ENCODE results near the gene MAGI2. TPM values are rescaled to one million over a fixed set of nuclear protein-coding genes. Genes with fewer than 3 reads are reported as not detected.

Gene MAGI2
- total RNA-seq, 1 experiment from 2014 or later, result 0.34 TPM

DNA sequence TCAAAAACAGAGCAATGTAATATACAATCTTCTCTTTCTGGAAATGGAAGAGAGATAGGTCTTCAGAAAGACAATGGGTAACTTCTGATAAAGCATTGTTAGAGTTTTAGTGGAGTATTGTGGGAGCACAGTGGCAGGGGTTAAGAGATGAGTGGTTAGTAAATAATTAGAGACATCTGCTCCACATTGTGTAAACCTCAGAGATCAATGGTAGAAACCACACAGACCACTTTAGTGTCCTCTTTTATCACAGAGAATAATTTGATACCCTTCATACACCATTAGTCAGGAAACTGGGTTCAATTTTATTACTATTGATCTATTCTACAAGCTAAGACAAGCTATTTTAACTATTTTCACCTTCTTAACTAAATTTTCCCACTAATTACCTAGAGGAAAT is 35.9 kb upstream of the MAGI2 start:
- CTCF ChIA-PET, result no interaction called here
- H3K4me1 ChIP-seq (ENCODE audit: insufficient read depth, low read length, poor library complexity, severe bottlenecking), result no peaks in the 10 kb centered on the region
- intact Hi-C loops (cut with micrococcal nuclease; ENCODE audit: unreplicated experiment), result no loop called here
- POLR2A ChIA-PET (ENCODE audit: low non-redundant PET), result no interaction called here
- peaks cover 23% of the 10 kb centered on the region for H3K27me3 ChIP-seq (replicated peaks; ENCODE audit: insufficient read depth, low read depth, low read length, poor library complexity)
- TF ChIP-seq, protein P1, sequence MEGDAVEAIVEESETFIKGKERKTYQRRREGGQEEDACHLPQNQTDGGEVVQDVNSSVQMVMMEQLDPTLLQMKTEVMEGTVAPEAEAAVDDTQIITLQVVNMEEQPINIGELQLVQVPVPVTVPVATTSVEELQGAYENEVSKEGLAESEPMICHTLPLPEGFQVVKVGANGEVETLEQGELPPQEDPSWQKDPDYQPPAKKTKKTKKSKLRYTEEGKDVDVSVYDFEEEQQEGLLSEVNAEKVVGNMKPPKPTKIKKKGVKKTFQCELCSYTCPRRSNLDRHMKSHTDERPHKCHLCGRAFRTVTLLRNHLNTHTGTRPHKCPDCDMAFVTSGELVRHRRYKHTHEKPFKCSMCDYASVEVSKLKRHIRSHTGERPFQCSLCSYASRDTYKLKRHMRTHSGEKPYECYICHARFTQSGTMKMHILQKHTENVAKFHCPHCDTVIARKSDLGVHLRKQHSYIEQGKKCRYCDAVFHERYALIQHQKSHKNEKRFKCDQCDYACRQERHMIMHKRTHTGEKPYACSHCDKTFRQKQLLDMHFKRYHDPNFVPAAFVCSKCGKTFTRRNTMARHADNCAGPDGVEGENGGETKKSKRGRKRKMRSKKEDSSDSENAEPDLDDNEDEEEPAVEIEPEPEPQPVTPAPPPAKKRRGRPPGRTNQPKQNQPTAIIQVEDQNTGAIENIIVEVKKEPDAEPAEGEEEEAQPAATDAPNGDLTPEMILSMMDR (conservative IDR thresholded peaks at IDR 0.05; ENCODE audit: low read depth, low read length), result no peak
- no peak for TF ChIP-seq EZH2 (IDR thresholded peaks at IDR 0.05; ENCODE audit: borderline replicate concordance, low read depth, low read length, poor library complexity, severe bottlenecking)
- no peak overlapping the region for H3K27ac ChIP-seq (ENCODE audit: low read depth, low read length, poor library complexity, severe bottlenecking)
- no peaks in the 10 kb centered on the region for H3K9me3 ChIP-seq (ENCODE audit: low read depth, low read length, poor library complexity, severe bottlenecking)
- DNase-seq (ENCODE audit: low spot score), result no peak
- no peaks in the 10 kb centered on the region for H3K36me3 ChIP-seq (ENCODE audit: insufficient read depth, low read length, poor library complexity, severe bottlenecking)
- no peak overlapping the region for H3K4me3 ChIP-seq (ENCODE audit: low read depth, low read length, poor library complexity, severe bottlenecking)
- BruUV-seq (replicated peaks), result no TSS peak

DNA sequence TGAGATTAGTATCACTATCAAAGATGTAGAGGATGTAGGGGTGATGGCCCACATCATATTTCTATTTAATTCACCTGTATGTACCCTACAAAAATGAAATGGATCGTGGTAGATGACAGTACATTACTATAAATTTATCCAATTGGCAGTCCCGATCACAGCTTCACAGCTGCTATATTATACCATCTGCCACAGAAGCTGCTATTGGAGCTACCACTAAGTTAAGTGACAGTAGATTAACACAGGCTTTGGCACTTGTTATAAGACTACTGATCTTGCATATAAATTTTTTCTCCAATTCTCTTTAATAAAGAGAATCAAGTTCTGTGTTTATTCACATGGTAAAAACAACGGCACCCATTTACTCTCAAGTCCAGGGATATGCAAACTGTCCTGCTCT is 24.9 kb upstream of the MAGI2 start:
- intact Hi-C loops (cut with micrococcal nuclease; ENCODE audit: unreplicated experiment), result no loop called here
- TF ChIP-seq, protein P1 (conservative IDR thresholded peaks at IDR 0.05; ENCODE audit: low read depth, low read length), result no peak
- TF ChIP-seq EZH2 (IDR thresholded peaks at IDR 0.05; ENCODE audit: borderline replicate concordance, low read depth, low read length, poor library complexity, severe bottlenecking), result no peak
- Histone ChIP-seq H3K27ac (ENCODE audit: low read depth, low read length, poor library complexity, severe bottlenecking) (no peak overlapping the region), H3K36me3 (ENCODE audit: insufficient read depth, low read length, poor library complexity, severe bottlenecking) (no peaks in the 10 kb centered on the region), H3K27me3 (replicated peaks; ENCODE audit: insufficient read depth, low read depth, low read length, poor library complexity) (peaks cover 12% of the 10 kb centered on the region), H3K9me3 (ENCODE audit: low read depth, low read length, poor library complexity, severe bottlenecking) (no peaks in the 10 kb centered on the region), H3K4me3 (ENCODE audit: low read depth, low read length, poor library complexity, severe bottlenecking) (no peak overlapping the region), H3K4me1 (ENCODE audit: insufficient read depth, low read length, poor library complexity, severe bottlenecking) (no peaks in the 10 kb centered on the region)
- DNase-seq (ENCODE audit: low spot score), result no peak
- no TSS peak for BruUV-seq (replicated peaks)
- POLR2A ChIA-PET (ENCODE audit: low non-redundant PET), result no interaction called here
- CTCF ChIA-PET, result no interaction called here

DNA sequence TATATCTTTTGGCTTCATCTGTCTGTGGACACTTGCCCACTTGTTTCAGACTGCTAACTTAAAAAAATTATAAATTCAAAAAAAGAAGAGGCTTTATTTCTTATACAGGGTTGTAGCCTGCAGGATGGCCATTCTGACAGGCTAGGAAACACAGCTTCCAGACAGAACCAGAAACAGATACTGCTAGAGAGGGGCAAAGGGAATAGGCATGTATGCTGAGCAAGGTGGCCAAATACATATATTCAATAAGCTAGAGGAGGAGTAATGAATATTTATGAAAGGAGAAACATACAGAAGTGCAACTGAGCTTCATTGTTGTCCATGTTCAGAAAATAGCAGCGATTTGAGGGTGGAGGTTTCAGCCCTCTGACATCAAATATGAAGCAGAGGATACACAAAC is 22.0 kb upstream of the MAGI2 start:
- TF ChIP-seq, protein P1 (conservative IDR thresholded peaks at IDR 0.05; ENCODE audit: low read depth, low read length), result no peak
- no peak for TF ChIP-seq EZH2 (IDR thresholded peaks at IDR 0.05; ENCODE audit: borderline replicate concordance, low read depth, low read length, poor library complexity, severe bottlenecking)
- H3K27me3 ChIP-seq (replicated peaks; ENCODE audit: insufficient read depth, low read depth, low read length, poor library complexity), result no peaks in the 10 kb centered on the region
- CTCF ChIA-PET, result no interaction called here
- H3K4me3 ChIP-seq (ENCODE audit: low read depth, low read length, poor library complexity, severe bottlenecking), result no peak overlapping the region
- BruUV-seq (replicated peaks), result no TSS peak
- no peak for DNase-seq (ENCODE audit: low spot score)
- POLR2A ChIA-PET (ENCODE audit: low non-redundant PET), result no interaction called here
- H3K9me3 ChIP-seq (ENCODE audit: low read depth, low read length, poor library complexity, severe bottlenecking), result no peaks in the 10 kb centered on the region
- no peaks in the 10 kb centered on the region for H3K4me1 ChIP-seq (ENCODE audit: insufficient read depth, low read length, poor library complexity, severe bottlenecking)
- H3K27ac ChIP-seq (ENCODE audit: low read depth, low read length, poor library complexity, severe bottlenecking), result no peak overlapping the region
- no peaks in the 10 kb centered on the region for H3K36me3 ChIP-seq (ENCODE audit: insufficient read depth, low read length, poor library complexity, severe bottlenecking)
- intact Hi-C loops (cut with micrococcal nuclease; ENCODE audit: unreplicated experiment), result no loop called here

Data from A673 (cell line).